Activated CD8-positive, alpha-beta memory T cell treated with anti-CD3 and anti-CD28 coated beads, Interleukin-2, amount 50 U/mL, for 24 hours (primary cell): Measurements from ENCODE around the gene SIX5.

ENCODE experiments used
- DNase-seq: peaks from one replicate; pipeline ENCODE4 v3.0.0-alpha.2; 2020; ENCODE audit errors: extremely low read depth

SIX5 gene

GRCh38 chr19:45773384-45773783, 4.3 kb upstream of the SIX5 start:
- no peak for DNase-seq

GRCh38 chr19:45772912-45773311, 3.9 kb upstream of the SIX5 start:
- no peak for DNase-seq

- no peak for DNase-seq
These were observed 3.2 kb upstream of the SIX5 start for GRCh38 chr19:45772130-45772840.

- no peak for DNase-seq
These were observed 2.4 kb upstream of the SIX5 start for GRCh38 chr19:45771311-45771933.

- DNase-seq = peak; percentile 62
These were observed 1.4 kb upstream of the SIX5 start for GRCh38 chr19:45770192-45771101.

- DNase-seq = no peak
These were observed 754 bp upstream of the SIX5 start for GRCh38 chr19:45769821-45770191.

- no peak for DNase-seq
These were observed 433 bp downstream of the SIX5 start for GRCh38 chr19:45768655-45768983.

GRCh38 chr19:45767881-45768654, 984 bp downstream of the SIX5 start:
- DNase-seq = no peak

GRCh38 chr19:45767410-45767880, 1.6 kb downstream of the SIX5 start:
- DNase-seq = no peak

- DNase-seq = no peak
These were observed 2.1 kb downstream of the SIX5 start for GRCh38 chr19:45766869-45767346.

- no peak for DNase-seq
These were observed 2.7 kb downstream of the SIX5 start for GRCh38 chr19:45766296-45766868.

- DNase-seq = no peak
These were observed 3.3 kb downstream of the SIX5 start for GRCh38 chr19:45765702-45766295.

GRCh38 chr19:45764945-45765701, 3.9 kb downstream of the SIX5 start:
- DNase-seq = no peak

GRCh38 chr19:45764475-45764874, 4.6 kb downstream of the SIX5 start:
- no peak for DNase-seq

- no peak for DNase-seq
These were observed 5.3 kb downstream of the SIX5 start for GRCh38 chr19:45763691-45764294.

GRCh38 chr19:45762870-45763631, 6.0 kb downstream of the SIX5 start:
- no peak for DNase-seq

- no peak for DNase-seq
These were observed 7.3 kb downstream of the SIX5 start for GRCh38 chr19:45761714-45762113.

GRCh38 chr19:45758921-45759320, 10.1 kb downstream of the SIX5 start:
- no peak for DNase-seq

- no peak for DNase-seq
These were observed 11.4 kb downstream of the SIX5 start for GRCh38 chr19:45757695-45758094.
